SK-N-SH (cell line): ENCODE results near the gene NCAM2. TPM values are rescaled to one million over a fixed set of nuclear protein-coding genes. Genes with fewer than 3 reads are reported as not detected.

Experiments
- CTCF ChIA-PET: fragments of 300-600, 350-600 bp; formaldehyde crosslinking; extraction: SDS; loops from one replicate; lab custom pipeline; 2021; lab: Yijun Ruan, JAX
- POLR2A ChIA-PET: fragments of 350-600 bp; sonication (Branson Sonifier 250); formaldehyde crosslinking; extraction: SDS; loops from one replicate; lab custom pipeline; 2020; ENCODE audit warnings: antibody characterized with exemption, inconsistent platforms; lab: Yijun Ruan, JAX
- DNase-seq: peaks from one replicate; pipeline ENCODE4 v3.0.0; 2012
- H2AFZ ChIP-seq: fragments of 200-600 bp; sonication (generic); 2 replicates; pipeline ENCODE4 v1.8.1; 2016; ENCODE audit warnings: antibody characterized with exemption, mild to moderate bottlenecking, low read depth
- H3F3A ChIP-seq: fragments of 200-600 bp; sonication (generic); replicated peaks from 2 replicates; pipeline ENCODE3; 2016; ENCODE audit warnings: antibody characterized with exemption, mild to moderate bottlenecking; ENCODE audit not compliant: insufficient read depth
- H3K27ac ChIP-seq, 2 experiments: fragments of 200-500 bp in 1 of 2; fragments of 200-600 bp in 1 of 2; sonication (Bioruptor generic) in 1 of 2; sonication (generic), shearing (Covaris generic) in 1 of 2; 2 replicates each; pipeline versions ENCODE4 v1.5.1 to v1.6.1; 2014 to 2016; ENCODE audit warnings: low read depth in 2 of 2, inconsistent platforms in 1 of 2, low read length in 1 of 2, mild to moderate bottlenecking in 1 of 2, mixed read lengths in 1 of 2
- H3K27me3 ChIP-seq: fragments of 200-600 bp; sonication (generic), shearing (Covaris generic); 2 replicates; pipeline ENCODE4 v1.6.1; 2016; ENCODE audit warnings: mixed run types; ENCODE audit not compliant: insufficient read depth
- H3K36me3 ChIP-seq, 2 experiments: fragments of 200-500 bp in 1 of 2; fragments of 200-600 bp in 1 of 2; sonication (Bioruptor generic) in 1 of 2; sonication (generic) in 1 of 2; replicated peaks in 1 of 2; 2 replicates each; pipeline versions ENCODE3 to v1.5.1; 2014 to 2016; ENCODE audit warnings: low read length in 1 of 2, mild to moderate bottlenecking in 1 of 2; ENCODE audit not compliant: insufficient read depth in 2 of 2, control insufficient read depth in 1 of 2
- H3K4me1 ChIP-seq, 2 experiments: fragments of 200-500 bp in 1 of 2; fragments of 200-600 bp in 1 of 2; sonication (Bioruptor generic) in 1 of 2; sonication (generic), shearing (Covaris generic) in 1 of 2; 2 replicates each; pipeline versions ENCODE4 v1.5.1 to v1.6.1; 2014 to 2016; ENCODE audit warnings: low read depth in 1 of 2, low read length in 1 of 2, mixed run types in 1 of 2; ENCODE audit not compliant: insufficient read depth in 2 of 2, control insufficient read depth in 1 of 2
- H3K4me2 ChIP-seq: fragments of 200-600 bp; sonication (generic), shearing (Covaris generic); 2 replicates; pipeline ENCODE4 v1.6.1; 2017; ENCODE audit warnings: mixed run types
- H3K4me3 ChIP-seq, 2 experiments: fragments of 200-500 bp in 1 of 2; fragments of 200-600 bp in 1 of 2; sonication (Bioruptor generic) in 1 of 2; sonication (generic), shearing (Covaris generic) in 1 of 2; 2 replicates each; pipeline versions ENCODE4 v1.5.1 to v1.8.1; 2014 to 2016; ENCODE audit warnings: low read depth in 2 of 2, inconsistent platforms in 1 of 2, low read length in 1 of 2, mild to moderate bottlenecking in 1 of 2, mixed read lengths in 1 of 2, moderate library complexity in 1 of 2
- H3K79me2 ChIP-seq: fragments of 200-600 bp; sonication (generic); 2 replicates; pipeline ENCODE4 v1.8.1; 2017; ENCODE audit warnings: mild to moderate bottlenecking; ENCODE audit not compliant: insufficient read depth
- H3K9ac ChIP-seq: fragments of 200-600 bp; sonication (generic); 2 replicates; pipeline ENCODE4 v1.6.1; 2017; ENCODE audit warnings: mixed run types
- H3K9me2 ChIP-seq: fragments of 200-600 bp; sonication (generic); 2 replicates; pipeline ENCODE4 v1.6.1; 2017; ENCODE audit warnings: mixed run types
- H3K9me3 ChIP-seq: fragments of 200-600 bp; sonication (generic); 2 replicates; pipeline ENCODE4 v1.6.1; 2017; ENCODE audit warnings: mixed run types, mild to moderate bottlenecking, moderate library complexity
- H4K20me1 ChIP-seq: fragments of 200-600 bp; sonication (generic); 2 replicates; pipeline ENCODE4 v1.6.1; 2017; ENCODE audit warnings: mild to moderate bottlenecking, mixed run types; ENCODE audit not compliant: insufficient read depth
- CHD2 ChIP-seq: fragments of 150-350 bp; IDR thresholded peaks from 2 replicates; pipeline ENCODE4 v1.6.1; 2018; ENCODE audit warnings: low read length; ENCODE audit not compliant: partially characterized antibody
- ELF1 ChIP-seq: IDR thresholded peaks from 2 replicates; pipeline ENCODE4 v1.4.0; 2012
- EP300 ChIP-seq, 2 experiments: IDR thresholded peaks; 2 replicates each; pipeline versions ENCODE4 v1.4.0 to v1.6.1; 2012; ENCODE audit warnings: borderline replicate concordance in 1 of 2, low read depth in 1 of 2, low read length in 1 of 2
- FOSL2 ChIP-seq: IDR thresholded peaks from 2 replicates; pipeline ENCODE4 v1.4.0; 2012; ENCODE audit warnings: low read depth, mild to moderate bottlenecking, moderate library complexity, borderline replicate concordance
- FOXJ3 ChIP-seq: sonication (generic); formaldehyde crosslinking; IDR thresholded peaks from 2 replicates; pipeline ENCODE4 v1.5.1; 2020; ENCODE audit warnings: mild to moderate bottlenecking, missing genetic modification reagents
- FOXM1 ChIP-seq: IDR thresholded peaks from 2 replicates; pipeline ENCODE4 v1.4.0; 2012; ENCODE audit warnings: low read depth, mild to moderate bottlenecking
- GABPA ChIP-seq: IDR thresholded peaks from 2 replicates; pipeline ENCODE4 v1.4.0; 2012; ENCODE audit warnings: low read depth, mild to moderate bottlenecking
- GATA2 ChIP-seq: sonication (generic); formaldehyde crosslinking; IDR thresholded peaks from 2 replicates; pipeline ENCODE4 v1.5.0; 2020; ENCODE audit warnings: mild to moderate bottlenecking, missing genetic modification reagents
- RAD21 ChIP-seq: IDR thresholded peaks from 2 replicates; pipeline ENCODE4 v1.6.1; 2012; ENCODE audit warnings: mild to moderate bottlenecking, low read length
- RCOR1 ChIP-seq: fragments of 150-350 bp; IDR thresholded peaks from 2 replicates; pipeline ENCODE4 v1.6.1; 2017; ENCODE audit warnings: antibody characterized with exemption, low read length
- SIN3A ChIP-seq: IDR thresholded peaks from 2 replicates; pipeline ENCODE4 v1.6.1; 2012; ENCODE audit warnings: low read depth, mild to moderate bottlenecking, low read length, moderate library complexity, borderline replicate concordance
- SMC3 ChIP-seq: IDR thresholded peaks from 2 replicates; pipeline ENCODE4 v1.6.1; 2012; ENCODE audit warnings: low read depth, low read length, improper control_type of control experiment
- ZBTB33 ChIP-seq: IDR thresholded peaks from 2 replicates; pipeline ENCODE4 v1.4.0; 2012; ENCODE audit warnings: low read depth, borderline replicate concordance
- WGBS: methylation state at CpG from one replicate; pipeline ENCODE4 v1.1.6; 2017; ENCODE audit warnings: low lambda C conversion rate; 5-methylcytosine and 5-hydroxymethylcytosine counted together
- polyA plus RNA-seq, 3 experiments: library from polyadenylated mRNA; depleted of rRNA; stranded (reverse); fragments of >200 nt; gene quantifications; 2 replicates each; pipeline ENCODE4 v1.2.3, GENCODE V29; 2012
- TF ChIP-seq, protein P1 (sequence below): IDR thresholded peaks from 2 replicates; pipeline ENCODE4 v1.6.1; 2012; ENCODE audit warnings: mild to moderate bottlenecking, low read depth, low read length, moderate library complexity

NCAM2 gene
- polyA plus RNA-seq, 1 of the 3 experiments (the other 2 are of a cell fraction), result 2.1 TPM

DNA sequence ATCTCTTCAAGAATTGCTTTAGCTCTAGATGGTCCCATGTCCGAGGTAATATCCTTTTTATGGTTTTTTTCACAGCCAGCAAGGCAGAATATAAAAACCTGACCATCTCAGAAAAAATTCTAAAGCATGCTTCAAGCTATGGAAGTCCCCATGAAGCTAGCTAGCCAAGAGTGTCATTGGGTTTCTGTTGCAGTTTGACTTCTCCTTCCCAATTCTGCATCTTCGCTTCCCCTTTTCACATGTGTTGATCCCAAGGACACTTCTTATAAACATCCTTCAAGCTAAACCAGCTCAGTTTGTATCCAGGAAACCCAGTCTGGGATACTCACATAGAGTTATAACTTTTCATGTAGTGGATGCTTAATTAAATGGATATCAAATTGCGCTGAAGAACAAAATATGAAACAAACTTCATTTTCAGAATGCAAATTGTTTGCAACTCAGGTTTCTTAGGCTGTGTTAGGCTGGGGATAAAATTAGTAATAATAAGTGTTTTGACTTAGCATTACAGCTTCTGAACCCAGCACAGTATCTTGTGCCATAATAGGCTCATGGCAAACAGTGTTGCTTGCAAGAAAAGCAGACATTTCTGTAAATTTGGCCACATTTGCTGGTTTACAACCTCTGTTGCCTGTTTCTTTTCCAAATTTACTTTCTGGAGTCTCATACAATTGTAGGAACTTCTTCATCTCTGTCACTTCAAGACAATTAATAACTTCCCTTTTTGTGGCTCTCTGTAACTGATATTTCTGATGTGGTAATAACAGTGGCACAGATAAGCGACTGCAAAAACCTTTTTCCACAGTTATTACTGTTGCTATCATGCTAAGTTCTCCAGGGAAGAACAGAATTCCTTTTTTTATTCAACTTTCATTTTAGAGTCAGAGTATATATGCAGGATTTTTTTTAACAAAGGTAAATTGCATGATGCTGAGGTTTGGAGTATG, 53.2 kb downstream of the NCAM2 start:
- Histone ChIP-seq H3K27me3 (no peaks in the 10 kb centered on the region), H3K27ac (no peak overlapping the region), H3K9me3 (no peaks in the 10 kb centered on the region), H3K4me2 (no peak overlapping the region), H3K4me1 (no peaks in the 10 kb centered on the region), H4K20me1 (no peaks in the 10 kb centered on the region), H3F3A (no peaks in the 10 kb centered on the region), H3K4me3 (no peak overlapping the region), H3K9ac (no peak overlapping the region), H2AFZ (no peak overlapping the region), H3K36me3 (no peaks in the 10 kb centered on the region), H3K79me2 (no peaks in the 10 kb centered on the region), H3K9me2 (no peaks in the 10 kb centered on the region)
- CTCF ChIA-PET, result no interaction called here
- DNase-seq, result no peak
- POLR2A ChIA-PET, result no interaction called here
- WGBS, result 57% methylated on average over 4 of the region's 4 CpGs
- TF ChIP-seq FOXM1 (no peak), RAD21 (no peak), FOSL2 (no peak), CHD2 (no peak), GATA2 (CRISPR knock-in tag) (no peak), SIN3A (no peak), FOXJ3 (CRISPR knock-in tag) (no peak), ZBTB33 (no peak), ELF1 (no peak), EP300 (IDR thresholded peaks at IDR 0.05; ENCODE audit: borderline replicate concordance in 1 of 2, low read depth in 1 of 2, low read length in 1 of 2) (no peak), GABPA (no peak), RCOR1 (no peak), SMC3 (no peak)
- TF ChIP-seq, protein P1, sequence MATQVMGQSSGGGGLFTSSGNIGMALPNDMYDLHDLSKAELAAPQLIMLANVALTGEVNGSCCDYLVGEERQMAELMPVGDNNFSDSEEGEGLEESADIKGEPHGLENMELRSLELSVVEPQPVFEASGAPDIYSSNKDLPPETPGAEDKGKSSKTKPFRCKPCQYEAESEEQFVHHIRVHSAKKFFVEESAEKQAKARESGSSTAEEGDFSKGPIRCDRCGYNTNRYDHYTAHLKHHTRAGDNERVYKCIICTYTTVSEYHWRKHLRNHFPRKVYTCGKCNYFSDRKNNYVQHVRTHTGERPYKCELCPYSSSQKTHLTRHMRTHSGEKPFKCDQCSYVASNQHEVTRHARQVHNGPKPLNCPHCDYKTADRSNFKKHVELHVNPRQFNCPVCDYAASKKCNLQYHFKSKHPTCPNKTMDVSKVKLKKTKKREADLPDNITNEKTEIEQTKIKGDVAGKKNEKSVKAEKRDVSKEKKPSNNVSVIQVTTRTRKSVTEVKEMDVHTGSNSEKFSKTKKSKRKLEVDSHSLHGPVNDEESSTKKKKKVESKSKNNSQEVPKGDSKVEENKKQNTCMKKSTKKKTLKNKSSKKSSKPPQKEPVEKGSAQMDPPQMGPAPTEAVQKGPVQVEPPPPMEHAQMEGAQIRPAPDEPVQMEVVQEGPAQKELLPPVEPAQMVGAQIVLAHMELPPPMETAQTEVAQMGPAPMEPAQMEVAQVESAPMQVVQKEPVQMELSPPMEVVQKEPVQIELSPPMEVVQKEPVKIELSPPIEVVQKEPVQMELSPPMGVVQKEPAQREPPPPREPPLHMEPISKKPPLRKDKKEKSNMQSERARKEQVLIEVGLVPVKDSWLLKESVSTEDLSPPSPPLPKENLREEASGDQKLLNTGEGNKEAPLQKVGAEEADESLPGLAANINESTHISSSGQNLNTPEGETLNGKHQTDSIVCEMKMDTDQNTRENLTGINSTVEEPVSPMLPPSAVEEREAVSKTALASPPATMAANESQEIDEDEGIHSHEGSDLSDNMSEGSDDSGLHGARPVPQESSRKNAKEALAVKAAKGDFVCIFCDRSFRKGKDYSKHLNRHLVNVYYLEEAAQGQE, result no peak
